Upper lobe of right lung (tissue), 1 donor: ENCODE data around the gene JMJD7. TPM values are rescaled to one million over a fixed set of nuclear protein-coding genes. Genes with fewer than 3 reads are reported as not detected.

ENCODE experiments used
- ATAC-seq: fragments of 200-7000 bp; cut with Tn5 transposase; one replicate; pipeline ENCODE4 v1.9.1; 2020; ENCODE audit warnings: mild to moderate bottlenecking, moderate library complexity
- DNase-seq: peaks from one replicate; pipeline ENCODE4 v3.0.0-alpha.2; 2020
- H3K27ac ChIP-seq: fragments of 200-600 bp; one replicate; pipeline ENCODE4 v1.8.0; 2022
- H3K27me3 ChIP-seq: fragments of 200-600 bp; one replicate; pipeline ENCODE4 v1.8.0; 2022; ENCODE audit warnings: mild to moderate bottlenecking
- H3K36me3 ChIP-seq: fragments of 200-600 bp; one replicate; pipeline ENCODE4 v1.8.0; 2022
- H3K4me1 ChIP-seq: fragments of 200-600 bp; one replicate; pipeline ENCODE4 v1.8.0; 2022
- H3K4me3 ChIP-seq: fragments of 200-600 bp; one replicate; pipeline ENCODE4 v1.8.0; 2022; ENCODE audit warnings: mild to moderate bottlenecking
- H3K9me3 ChIP-seq: fragments of 200-600 bp; one replicate; pipeline ENCODE4 v1.8.0; 2022
- CTCF ChIP-seq: fragments of 200-600 bp; IDR thresholded peaks from one replicate; pipeline ENCODE4 v1.8.0; 2022; ENCODE audit warnings: antibody characterized with exemption
- intact Hi-C: fragments of 100-400 bp; cut with DNase I; formaldehyde crosslinking; loops from one replicate; pipeline ENCODE4 v1.11.0; 2022
- total RNA-seq: library from RNA; stranded (reverse); fragmentation: NEBNext Ultra II Directional; extraction: Animal tissue kit (Norgen Biotek cat#: 25700); gene quantifications from one replicate; pipeline ENCODE4 v1.2.1, GENCODE V29; 2021
- donor health status: DM: no; HTN: yes; CAD: no; lungs with severe emphysema.

The JMJD7 gene
- total RNA-seq, 1 donor from 2014 or later, result 36.7 TPM

GRCh38 chr15:41882689-41883483 is 55.0 kb downstream of the JMJD7 start:
- peaks cover 3% of the 10 kb centered on the region for H3K4me1 ChIP-seq
- H3K27ac ChIP-seq, result no peak overlapping the region
- no peaks in the 10 kb centered on the region for H3K9me3 ChIP-seq
- ATAC-seq (no peak), DNase-seq (no peak)
- no peak overlapping the region for H3K4me3 ChIP-seq
- intact Hi-C loops, result no loop called here
- no peaks in the 10 kb centered on the region for H3K36me3 ChIP-seq
- TF ChIP-seq CTCF, result no peak
- H3K27me3 ChIP-seq, result no peaks in the 10 kb centered on the region

GRCh38 chr15:41883484-41883825 is 55.6 kb downstream of the JMJD7 start:
- ATAC-seq, result no peak
- H3K4me1 ChIP-seq, result peaks cover 3% of the 10 kb centered on the region
- intact Hi-C loops, result no loop called here

GRCh38 chr15:41884458-41884857 is 56.6 kb downstream of the JMJD7 start:
- intact Hi-C loops, result no loop called here
- ATAC-seq, result no peak

More at GRCh38 chr15:41883484-41883825, 55.6 kb downstream of the JMJD7 start:
- Histone ChIP-seq H3K4me3 (no peak overlapping the region), H3K36me3 (no peaks in the 10 kb centered on the region), H3K27me3 (no peaks in the 10 kb centered on the region), H3K27ac (no peak overlapping the region), H3K9me3 (no peaks in the 10 kb centered on the region)
- no peak for TF ChIP-seq CTCF
- DNase-seq, result no peak

GRCh38 chr15:41885321-41885720 is 57.4 kb downstream of the JMJD7 start:
- Histone ChIP-seq H3K4me1 (peaks cover 3% of the 10 kb centered on the region), H3K4me3 (no peak overlapping the region), H3K27me3 (no peaks in the 10 kb centered on the region), H3K36me3 (no peaks in the 10 kb centered on the region), H3K9me3 (no peaks in the 10 kb centered on the region), H3K27ac (no peak overlapping the region)
- ATAC-seq, result no peak
- intact Hi-C loops, result no loop called here
- TF ChIP-seq CTCF, result no peak
- DNase-seq, result no peak

More at GRCh38 chr15:41884458-41884857, 56.6 kb downstream of the JMJD7 start:
- Histone ChIP-seq H3K27me3 (no peaks in the 10 kb centered on the region), H3K9me3 (no peaks in the 10 kb centered on the region), H3K36me3 (no peaks in the 10 kb centered on the region), H3K4me1 (peaks cover 3% of the 10 kb centered on the region), H3K27ac (no peak overlapping the region), H3K4me3 (no peak overlapping the region)
- DNase-seq, result no peak
- TF ChIP-seq CTCF, result no peak

- H3K27me3 ChIP-seq, result no peaks in the 10 kb centered on the region
- ATAC-seq (no peak), DNase-seq (no peak)
- H3K4me1 ChIP-seq, result peaks cover 3% of the 10 kb centered on the region
- H3K9me3 ChIP-seq, result no peaks in the 10 kb centered on the region
- no peak overlapping the region for H3K4me3 ChIP-seq
- intact Hi-C loops, result no loop called here
- no peaks in the 10 kb centered on the region for H3K36me3 ChIP-seq
- no peak for TF ChIP-seq CTCF
- H3K27ac ChIP-seq, result no peak overlapping the region
Measured at GRCh38 chr15:41885841-41886240, 57.9 kb downstream of the JMJD7 start.
